ENCODE data around the gene LIMA1.

LIMA1 gene

GRCh38 chr12:50234347-50234746, 49.0 kb downstream of the LIMA1 start:
- no peak overlapping the region for H3K4me3 ChIP-seq (ENCODE audit: extremely low read depth, insufficient read depth, low read length, poor library complexity, severe bottlenecking)
- H3K9me3 ChIP-seq (ENCODE audit: control insufficient read depth, low read length): no peaks in the 10 kb centered on the region
- no peaks in the 10 kb centered on the region for H3K4me1 ChIP-seq (ENCODE audit: control insufficient read depth, insufficient read depth, low read length, poor library complexity, severe bottlenecking)
- H3K27ac ChIP-seq (ENCODE audit: low read depth, low read length, severe bottlenecking): no peak overlapping the region
- 62 to 63% methylated on average over 3 of the region's 3 CpGs for WGBS, 2 experiments (ENCODE audit: insufficient coverage in 2 of 2)
- H3K36me3 ChIP-seq (ENCODE audit: control insufficient read depth, insufficient read depth, low read length): no peaks in the 10 kb centered on the region

DNA sequence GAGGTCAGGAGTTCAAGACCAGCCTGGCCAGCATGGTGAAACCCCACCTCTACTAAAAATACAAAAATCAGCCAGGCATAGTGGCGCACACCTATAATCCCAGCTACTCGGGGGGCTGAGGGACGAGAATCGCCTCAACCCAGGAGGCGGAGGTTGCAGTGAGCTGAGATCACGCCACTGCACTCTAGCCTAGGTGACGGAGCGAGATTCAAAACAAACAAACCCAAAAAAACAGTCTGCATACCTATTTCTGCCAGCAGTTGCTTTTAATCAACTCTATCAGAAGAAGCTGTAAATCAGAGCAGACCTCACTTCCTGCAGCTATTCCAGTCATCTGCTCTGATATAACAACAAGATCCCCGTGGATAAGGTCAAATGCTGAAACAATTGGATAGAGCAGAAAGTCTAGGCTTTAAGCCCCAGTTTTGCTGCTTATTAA, 50.5 kb downstream of the LIMA1 start:
- 89 to 96% methylated on average over 5 to 6 of the region's 9 CpGs for WGBS, 2 experiments (ENCODE audit: insufficient coverage in 2 of 2)
- Histone ChIP-seq H3K36me3 (ENCODE audit: control insufficient read depth, insufficient read depth, low read length) (no peaks in the 10 kb centered on the region), H3K4me1 (ENCODE audit: control insufficient read depth, insufficient read depth, low read length, poor library complexity, severe bottlenecking) (no peaks in the 10 kb centered on the region)

DNA sequence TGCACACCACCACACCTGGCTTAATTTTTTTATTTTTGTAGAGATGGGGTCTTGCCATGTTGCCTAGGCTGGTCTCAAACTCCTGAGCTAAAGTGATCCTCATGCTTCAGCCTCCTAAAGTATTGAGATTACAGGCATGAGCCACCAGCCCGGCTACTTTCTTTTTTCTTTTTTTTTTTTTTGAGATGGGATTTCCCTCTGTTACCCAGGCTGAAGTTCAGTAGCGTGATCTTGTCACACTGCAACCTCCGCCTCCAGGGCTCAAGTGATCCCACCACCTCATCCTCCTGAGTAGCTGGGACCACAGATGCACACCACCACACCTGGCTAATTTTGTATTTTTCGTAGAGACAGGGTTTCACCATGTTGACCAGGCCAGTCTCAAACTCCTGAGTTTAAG, 51.1 kb downstream of the LIMA1 start:
- Histone ChIP-seq H3K27ac (ENCODE audit: low read depth, low read length, severe bottlenecking) (no peak overlapping the region), H3K36me3 (ENCODE audit: control insufficient read depth, insufficient read depth, low read length) (no peaks in the 10 kb centered on the region), H3K9me3 (ENCODE audit: control insufficient read depth, low read length) (no peaks in the 10 kb centered on the region), H3K4me3 (ENCODE audit: extremely low read depth, insufficient read depth, low read length, poor library complexity, severe bottlenecking) (no peak overlapping the region), H3K4me1 (ENCODE audit: control insufficient read depth, insufficient read depth, low read length, poor library complexity, severe bottlenecking) (no peaks in the 10 kb centered on the region)
- 84 to 92% methylated on average over 3 of the region's 4 CpGs for WGBS, 2 experiments (ENCODE audit: insufficient coverage in 2 of 2)

More for the DNA sequence above, 50.5 kb downstream of the LIMA1 start:
- H3K4me3 ChIP-seq (ENCODE audit: extremely low read depth, insufficient read depth, low read length, poor library complexity, severe bottlenecking): no peak overlapping the region
- H3K27ac ChIP-seq (ENCODE audit: low read depth, low read length, severe bottlenecking): no peak overlapping the region
- no peaks in the 10 kb centered on the region for H3K9me3 ChIP-seq (ENCODE audit: control insufficient read depth, low read length)

- H3K36me3 ChIP-seq (ENCODE audit: control insufficient read depth, insufficient read depth, low read length): no peaks in the 10 kb centered on the region
- no peak overlapping the region for H3K4me3 ChIP-seq (ENCODE audit: extremely low read depth, insufficient read depth, low read length, poor library complexity, severe bottlenecking)
- H3K27ac ChIP-seq (ENCODE audit: low read depth, low read length, severe bottlenecking): no peak overlapping the region
- H3K9me3 ChIP-seq (ENCODE audit: control insufficient read depth, low read length): no peaks in the 10 kb centered on the region
- no peaks in the 10 kb centered on the region for H3K4me1 ChIP-seq (ENCODE audit: control insufficient read depth, insufficient read depth, low read length, poor library complexity, severe bottlenecking)
These were observed 52.0 kb downstream of the LIMA1 start for GRCh38 chr12:50231346-50231745.

DNA sequence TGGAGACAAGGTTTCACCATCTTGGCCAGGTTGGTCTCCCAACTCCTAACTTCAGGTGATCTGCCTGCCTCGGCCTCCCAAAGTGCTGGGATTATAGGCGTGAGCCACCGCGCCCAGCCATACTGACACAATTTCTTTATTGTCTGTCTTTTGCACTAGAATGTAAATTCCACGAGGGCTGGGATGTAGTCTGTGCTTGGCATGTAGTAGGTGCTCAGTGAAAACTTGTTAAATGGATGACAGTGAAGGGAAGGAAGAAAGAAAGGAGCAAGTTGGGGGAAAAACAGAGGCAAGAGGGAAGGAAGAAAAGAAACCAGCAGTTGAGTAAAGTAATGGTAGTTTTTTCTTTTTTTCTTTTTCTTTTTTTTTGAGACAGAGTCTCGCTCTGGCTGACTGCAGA, 53.1 kb downstream of the LIMA1 start:
- Histone ChIP-seq H3K36me3 (ENCODE audit: control insufficient read depth, insufficient read depth, low read length) (no peaks in the 10 kb centered on the region), H3K27ac (ENCODE audit: low read depth, low read length, severe bottlenecking) (no peak overlapping the region), H3K4me3 (ENCODE audit: extremely low read depth, insufficient read depth, low read length, poor library complexity, severe bottlenecking) (no peak overlapping the region), H3K4me1 (ENCODE audit: control insufficient read depth, insufficient read depth, low read length, poor library complexity, severe bottlenecking) (no peaks in the 10 kb centered on the region), H3K9me3 (ENCODE audit: control insufficient read depth, low read length) (no peaks in the 10 kb centered on the region)
- 90 to 93% methylated on average over 4 to 6 of the region's 6 CpGs for WGBS, 2 experiments (ENCODE audit: insufficient coverage in 2 of 2)

- WGBS, 2 experiments (ENCODE audit: insufficient coverage in 2 of 2): 65 to 100% methylated on average over 1 to 2 of the region's 2 CpGs
- H3K27ac ChIP-seq (ENCODE audit: low read depth, low read length, severe bottlenecking): no peak overlapping the region
- no peaks in the 10 kb centered on the region for H3K4me1 ChIP-seq (ENCODE audit: control insufficient read depth, insufficient read depth, low read length, poor library complexity, severe bottlenecking)
These were observed 59.2 kb downstream of the LIMA1 start for GRCh38 chr12:50224026-50224692.

GRCh38 chr12:50222275-50222783, 61.0 kb downstream of the LIMA1 start:
- WGBS, 2 experiments (ENCODE audit: insufficient coverage in 2 of 2): 0% methylated on average over 1 to 3 of the region's 5 CpGs
- Histone ChIP-seq H3K9me3 (ENCODE audit: control insufficient read depth, low read length) (no peaks in the 10 kb centered on the region), H3K4me3 (ENCODE audit: extremely low read depth, insufficient read depth, low read length, poor library complexity, severe bottlenecking) (peak overlapping the region; percentile 68), H3K36me3 (ENCODE audit: control insufficient read depth, insufficient read depth, low read length) (peaks cover 9% of the 10 kb centered on the region), H3K27ac (ENCODE audit: low read depth, low read length, severe bottlenecking) (peak overlapping the region; percentile 90), H3K4me1 (ENCODE audit: control insufficient read depth, insufficient read depth, low read length, poor library complexity, severe bottlenecking) (no peaks in the 10 kb centered on the region)

More at GRCh38 chr12:50224026-50224692, 59.2 kb downstream of the LIMA1 start:
- Histone ChIP-seq H3K9me3 (ENCODE audit: control insufficient read depth, low read length) (no peaks in the 10 kb centered on the region), H3K4me3 (ENCODE audit: extremely low read depth, insufficient read depth, low read length, poor library complexity, severe bottlenecking) (no peak overlapping the region), H3K36me3 (ENCODE audit: control insufficient read depth, insufficient read depth, low read length) (no peaks in the 10 kb centered on the region)

GRCh38 chr12:50221228-50222008, 61.9 kb downstream of the LIMA1 start:
- H3K4me3 ChIP-seq (ENCODE audit: extremely low read depth, insufficient read depth, low read length, poor library complexity, severe bottlenecking): peak overlapping the region; percentile 68
- H3K36me3 ChIP-seq (ENCODE audit: control insufficient read depth, insufficient read depth, low read length): peaks cover 12% of the 10 kb centered on the region
- H3K4me1 ChIP-seq (ENCODE audit: control insufficient read depth, insufficient read depth, low read length, poor library complexity, severe bottlenecking): no peaks in the 10 kb centered on the region
- no peaks in the 10 kb centered on the region for H3K9me3 ChIP-seq (ENCODE audit: control insufficient read depth, low read length)
- peak overlapping the region; percentile 90 for H3K27ac ChIP-seq (ENCODE audit: low read depth, low read length, severe bottlenecking)
- WGBS, 2 experiments (ENCODE audit: insufficient coverage in 2 of 2): 0 to 3% methylated on average over 5 to 7 of the region's 9 CpGs

GRCh38 chr12:50220363-50220995, 62.8 kb downstream of the LIMA1 start:
- Histone ChIP-seq H3K4me1 (ENCODE audit: control insufficient read depth, insufficient read depth, low read length, poor library complexity, severe bottlenecking) (no peaks in the 10 kb centered on the region), H3K27ac (ENCODE audit: low read depth, low read length, severe bottlenecking) (peak overlapping the region; percentile 90), H3K36me3 (ENCODE audit: control insufficient read depth, insufficient read depth, low read length) (peaks cover 19% of the 10 kb centered on the region), H3K9me3 (ENCODE audit: control insufficient read depth, low read length) (no peaks in the 10 kb centered on the region), H3K4me3 (ENCODE audit: extremely low read depth, insufficient read depth, low read length, poor library complexity, severe bottlenecking) (peak overlapping the region; percentile 68)
- no CpG with 5 or more reads among the region's 4 CpGs for WGBS, 2 experiments (ENCODE audit: insufficient coverage in 2 of 2)

DNA sequence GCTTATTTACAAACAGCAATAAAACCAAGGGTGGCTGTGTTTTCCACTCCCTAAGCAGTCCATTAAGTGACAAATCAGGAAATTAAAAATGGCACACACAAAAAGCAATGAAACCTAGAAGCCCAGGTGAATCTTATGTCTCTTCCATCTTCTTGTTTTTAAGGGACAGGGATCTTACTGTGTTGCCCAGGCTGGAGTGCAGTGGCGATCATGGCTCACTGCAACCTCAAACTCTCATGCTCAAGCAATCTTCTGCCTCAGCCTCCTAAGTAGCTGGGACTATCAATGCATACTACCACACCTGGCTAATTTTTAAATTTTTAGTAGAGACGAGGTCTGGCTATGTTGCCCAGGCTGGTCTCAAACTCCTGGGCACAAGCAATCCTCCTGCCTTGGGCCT, 63.8 kb downstream of the LIMA1 start:
- Histone ChIP-seq H3K4me1 (ENCODE audit: control insufficient read depth, insufficient read depth, low read length, poor library complexity, severe bottlenecking) (no peaks in the 10 kb centered on the region), H3K9me3 (ENCODE audit: control insufficient read depth, low read length) (no peaks in the 10 kb centered on the region), H3K36me3 (ENCODE audit: control insufficient read depth, insufficient read depth, low read length) (peaks cover 19% of the 10 kb centered on the region), H3K4me3 (ENCODE audit: extremely low read depth, insufficient read depth, low read length, poor library complexity, severe bottlenecking) (peak overlapping the region; percentile 68), H3K27ac (ENCODE audit: low read depth, low read length, severe bottlenecking) (no peak overlapping the region)
- WGBS, 2 experiments (ENCODE audit: insufficient coverage in 2 of 2): 92 to 93% methylated on average over 1 to 2 of the region's 2 CpGs

All from mesodermal cell (in vitro differentiated cells).